Progenitor cell of endocrine pancreas (in vitro differentiated cells): ENCODE results near the gene PTBP3. TPM values are rescaled to one million over a fixed set of nuclear protein-coding genes. Genes with fewer than 3 reads are reported as not detected.
"Not testable (repeated sequence)": the region's sequence is repeated elsewhere in the genome, so short reads cannot be mapped to it uniquely, and the experiment has no call there.

ENCODE experiments used
- DNase-seq: peaks from one replicate; pipeline ENCODE4 v3.0.0; 2021; ENCODE audit warnings: low spot score; ENCODE audit not compliant: unreplicated experiment
- H3K27ac Mint-ChIP-seq: 2 replicates; pipeline ENCODE4 v1.8.0; 2021; ENCODE audit warnings: mild to moderate bottlenecking, moderate library complexity, mixed read lengths
- H3K27me3 Mint-ChIP-seq: 2 replicates; pipeline ENCODE4 v1.8.0; 2021; ENCODE audit warnings: mixed read lengths
- H3K36me3 Mint-ChIP-seq: 2 replicates; pipeline ENCODE4 v1.8.0; 2022; ENCODE audit warnings: mixed read lengths; ENCODE audit not compliant: insufficient read depth
- H3K4me1 Mint-ChIP-seq: 2 replicates; pipeline ENCODE4 v1.8.0; 2021; ENCODE audit warnings: low read depth, mixed read lengths
- H3K4me3 Mint-ChIP-seq: 2 replicates; pipeline ENCODE4 v1.8.0; 2021; ENCODE audit warnings: low read depth, mild to moderate bottlenecking, moderate library complexity, mixed read lengths
- H3K9me3 Mint-ChIP-seq: 2 replicates; pipeline ENCODE4 v1.8.0; 2021; ENCODE audit warnings: low read depth, mixed read lengths
- total RNA-seq: library from RNA; stranded (reverse); gene quantifications from 2 replicates; pipeline ENCODE4 v1.2.1, GENCODE V29; 2021
- TF ChIP-seq, protein P1 (sequence below): fragments of 200-600 bp; sonication (generic); IDR thresholded peaks from one replicate; pipeline ENCODE4 v1.5.0; 2021; ENCODE audit warnings: antibody characterized with exemption, mild to moderate bottlenecking; ENCODE audit not compliant: unreplicated experiment

The PTBP3 gene
- total RNA-seq, 1 donor from 2014 or later: 67.1 TPM

DNA sequence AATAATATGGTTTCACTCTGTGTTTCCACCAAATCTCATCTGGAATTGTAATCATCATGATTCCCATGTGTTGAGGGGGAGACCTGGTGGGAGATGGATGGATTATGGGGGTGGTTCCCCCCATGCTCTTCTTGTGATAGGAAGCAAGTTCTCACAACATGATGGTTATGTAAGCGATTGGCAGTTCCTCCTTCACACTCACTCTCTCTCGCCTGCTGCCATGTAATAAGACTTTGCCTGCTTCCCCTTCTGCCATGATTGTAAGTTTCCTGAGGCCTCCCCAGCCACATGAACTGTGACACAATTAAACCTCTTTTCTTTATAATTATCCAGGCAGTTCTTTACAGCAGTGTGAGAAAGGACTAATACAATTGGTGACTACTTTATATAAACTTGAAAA lies 48.4 kb downstream of the PTBP3 start:
- H3K9me3 Mint-ChIP-seq: peaks cover 37% of the 10 kb centered on the region
- no peak overlapping the region for H3K4me3 Mint-ChIP-seq
- no peaks in the 10 kb centered on the region for H3K27me3 Mint-ChIP-seq
- DNase-seq: no peak
- TF ChIP-seq, protein P1, sequence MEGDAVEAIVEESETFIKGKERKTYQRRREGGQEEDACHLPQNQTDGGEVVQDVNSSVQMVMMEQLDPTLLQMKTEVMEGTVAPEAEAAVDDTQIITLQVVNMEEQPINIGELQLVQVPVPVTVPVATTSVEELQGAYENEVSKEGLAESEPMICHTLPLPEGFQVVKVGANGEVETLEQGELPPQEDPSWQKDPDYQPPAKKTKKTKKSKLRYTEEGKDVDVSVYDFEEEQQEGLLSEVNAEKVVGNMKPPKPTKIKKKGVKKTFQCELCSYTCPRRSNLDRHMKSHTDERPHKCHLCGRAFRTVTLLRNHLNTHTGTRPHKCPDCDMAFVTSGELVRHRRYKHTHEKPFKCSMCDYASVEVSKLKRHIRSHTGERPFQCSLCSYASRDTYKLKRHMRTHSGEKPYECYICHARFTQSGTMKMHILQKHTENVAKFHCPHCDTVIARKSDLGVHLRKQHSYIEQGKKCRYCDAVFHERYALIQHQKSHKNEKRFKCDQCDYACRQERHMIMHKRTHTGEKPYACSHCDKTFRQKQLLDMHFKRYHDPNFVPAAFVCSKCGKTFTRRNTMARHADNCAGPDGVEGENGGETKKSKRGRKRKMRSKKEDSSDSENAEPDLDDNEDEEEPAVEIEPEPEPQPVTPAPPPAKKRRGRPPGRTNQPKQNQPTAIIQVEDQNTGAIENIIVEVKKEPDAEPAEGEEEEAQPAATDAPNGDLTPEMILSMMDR: no peak
- no peak overlapping the region for H3K27ac Mint-ChIP-seq
- peaks cover 57% of the 10 kb centered on the region for H3K36me3 Mint-ChIP-seq
- H3K4me1 Mint-ChIP-seq: peaks cover 2% of the 10 kb centered on the region

DNA sequence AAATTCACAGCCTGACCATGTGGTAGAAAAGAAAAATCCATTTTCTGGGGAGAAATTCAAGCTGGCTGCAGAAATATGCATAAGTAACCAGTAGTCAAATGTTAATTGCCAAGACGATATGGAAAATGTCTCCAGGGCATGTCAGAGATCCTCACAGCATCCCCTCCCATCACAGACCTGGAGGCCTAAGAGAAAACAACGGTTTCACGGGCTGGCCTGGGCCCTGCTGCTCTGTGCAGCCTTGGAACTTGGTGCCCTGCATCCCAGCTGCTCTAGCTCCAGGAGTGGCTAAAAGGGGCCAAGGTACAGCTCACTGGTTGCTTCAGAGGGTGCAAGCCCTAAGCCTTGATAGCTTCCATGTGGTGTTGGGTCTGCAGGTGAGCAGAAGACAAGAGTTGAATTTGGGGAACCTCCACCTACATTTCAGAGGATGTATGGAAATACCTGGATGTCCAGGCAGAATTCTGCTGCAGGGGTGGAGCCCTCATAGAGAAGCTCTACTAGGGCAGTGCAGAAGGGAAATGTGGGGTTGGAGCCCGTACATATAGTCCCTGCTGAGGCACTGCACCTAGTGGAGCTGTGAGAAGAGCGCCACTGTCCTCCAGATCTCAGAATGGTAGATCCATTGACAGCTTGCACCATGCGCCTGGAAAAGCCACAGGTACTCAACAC lies 49.7 kb downstream of the PTBP3 start:
- H3K4me1 Mint-ChIP-seq: no peaks in the 10 kb centered on the region
- no peak for DNase-seq
- H3K4me3 Mint-ChIP-seq: no peak overlapping the region
- peaks cover 37% of the 10 kb centered on the region for H3K9me3 Mint-ChIP-seq
- TF ChIP-seq, protein P1: no peak
- no peaks in the 10 kb centered on the region for H3K27me3 Mint-ChIP-seq
- no peak overlapping the region for H3K27ac Mint-ChIP-seq
- peaks cover 52% of the 10 kb centered on the region for H3K36me3 Mint-ChIP-seq

DNA sequence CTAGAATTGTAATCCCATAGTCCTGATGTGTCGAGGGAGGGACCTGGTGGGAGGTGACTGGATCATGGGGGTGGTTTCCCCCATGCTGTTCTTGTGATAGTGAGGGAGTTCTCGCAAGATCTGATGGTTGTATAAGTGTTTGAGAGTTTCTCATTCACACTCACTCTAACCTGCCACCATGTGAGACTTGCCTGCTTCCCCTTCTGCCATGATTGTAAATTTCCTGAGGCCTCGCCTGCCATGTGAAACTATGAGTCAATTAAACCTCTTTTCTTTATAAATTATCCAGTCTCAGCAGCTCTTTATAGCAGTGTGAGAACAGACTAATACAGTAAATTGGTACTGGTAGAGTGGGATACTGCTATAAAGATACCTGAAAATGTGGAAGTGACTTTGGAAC lies 50.6 kb downstream of the PTBP3 start:
- not testable (repeated sequence) for H3K4me3 Mint-ChIP-seq, H3K4me1 Mint-ChIP-seq, H3K27ac Mint-ChIP-seq, DNase-seq, H3K27me3 Mint-ChIP-seq
- H3K36me3 Mint-ChIP-seq: peaks cover 43% of the 10 kb centered on the region
- peaks cover 35% of the 10 kb centered on the region for H3K9me3 Mint-ChIP-seq

DNA sequence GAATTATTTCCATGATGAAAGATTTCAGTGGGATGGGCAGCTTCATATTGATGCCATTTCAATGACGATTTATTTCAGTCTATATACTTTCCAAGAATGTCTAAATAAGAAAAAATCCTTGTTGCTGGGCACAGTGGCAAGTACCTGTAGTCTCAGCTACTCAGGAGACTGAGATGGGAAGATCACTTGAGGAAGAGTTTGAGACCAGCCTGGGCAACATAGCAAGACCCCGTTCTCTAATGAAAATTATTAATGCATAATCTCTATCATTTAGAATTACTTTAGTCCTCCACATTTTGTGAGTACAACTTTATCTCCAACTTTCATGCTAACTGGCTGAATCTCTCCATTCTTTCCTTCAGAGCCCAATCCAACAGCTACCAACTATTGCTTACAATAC lies 52.5 kb downstream of the PTBP3 start:
- TF ChIP-seq, protein P1: no peak
- peaks cover 6% of the 10 kb centered on the region for H3K4me1 Mint-ChIP-seq
- no peak overlapping the region for H3K27ac Mint-ChIP-seq
- DNase-seq: no peak
- no peaks in the 10 kb centered on the region for H3K27me3 Mint-ChIP-seq
- H3K4me3 Mint-ChIP-seq: no peak overlapping the region
- peaks cover 29% of the 10 kb centered on the region for H3K36me3 Mint-ChIP-seq
- peaks cover 21% of the 10 kb centered on the region for H3K9me3 Mint-ChIP-seq

DNA sequence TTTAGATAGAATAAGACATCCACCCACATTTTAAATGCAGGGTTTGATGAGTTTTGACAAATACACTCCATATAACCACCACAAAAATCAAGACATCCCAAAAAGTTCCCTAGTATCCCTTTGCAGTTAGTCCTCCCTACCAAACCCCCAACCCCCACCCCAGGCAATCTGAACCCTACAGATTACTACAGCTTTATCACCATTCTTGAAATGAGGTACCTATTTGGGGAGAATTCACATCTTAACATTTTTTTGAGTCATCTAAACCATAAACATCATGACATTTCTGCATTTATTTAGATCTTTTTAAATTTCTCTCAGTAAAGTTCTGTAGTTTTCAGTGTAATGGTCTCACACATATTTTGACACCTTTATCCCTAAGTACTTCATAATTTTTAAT lies 53.9 kb downstream of the PTBP3 start:
- no peak overlapping the region for H3K4me3 Mint-ChIP-seq
- DNase-seq: no peak
- peaks cover 6% of the 10 kb centered on the region for H3K4me1 Mint-ChIP-seq
- peaks cover 19% of the 10 kb centered on the region for H3K36me3 Mint-ChIP-seq
- peaks cover 7% of the 10 kb centered on the region for H3K9me3 Mint-ChIP-seq
- H3K27ac Mint-ChIP-seq: no peak overlapping the region
- H3K27me3 Mint-ChIP-seq: no peaks in the 10 kb centered on the region
- TF ChIP-seq, protein P1: no peak

DNA sequence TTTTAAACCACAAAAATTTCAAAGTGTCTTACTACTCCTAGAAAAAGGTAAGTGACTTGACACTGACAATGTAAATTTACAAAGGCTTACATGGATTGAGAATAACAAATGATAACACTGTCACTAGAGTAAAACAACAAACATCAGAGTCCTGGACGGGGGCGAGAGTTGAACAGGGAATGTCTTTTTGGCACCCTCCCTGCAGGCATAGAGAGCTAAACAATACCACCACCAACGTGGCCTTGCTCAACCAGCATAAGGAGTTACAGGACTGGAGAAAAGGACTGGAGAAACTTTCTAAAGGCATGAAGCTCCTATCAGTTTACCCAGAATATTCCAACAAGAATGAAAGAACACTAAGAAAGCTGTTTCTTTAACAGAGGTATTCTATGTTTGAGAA lies 55.3 kb downstream of the PTBP3 start:
- Mint-ChIP-seq H3K27me3 (no peaks in the 10 kb centered on the region), H3K4me1 (peaks cover 7% of the 10 kb centered on the region), H3K4me3 (no peak overlapping the region), H3K27ac (peak overlapping the region; percentile 8), H3K9me3 (peaks cover 4% of the 10 kb centered on the region), H3K36me3 (peaks cover 6% of the 10 kb centered on the region)
- no peak for DNase-seq
- TF ChIP-seq, protein P1: no peak
